HG02623 (cell line): ENCODE measurements around the gene NPHS1.
"Not testable (repeated sequence)": the region's sequence is repeated elsewhere in the genome, so short reads cannot be mapped to it uniquely, and the experiment has no call there.

Experiments
- ATAC-seq: cut with Tn5 transposase; IDR thresholded peaks from one replicate; pipeline ENCODE4 v1.9.1; 2021; ENCODE audit warnings: moderate library complexity; ENCODE audit not compliant: unreplicated experiment

Gene NPHS1, protein sequence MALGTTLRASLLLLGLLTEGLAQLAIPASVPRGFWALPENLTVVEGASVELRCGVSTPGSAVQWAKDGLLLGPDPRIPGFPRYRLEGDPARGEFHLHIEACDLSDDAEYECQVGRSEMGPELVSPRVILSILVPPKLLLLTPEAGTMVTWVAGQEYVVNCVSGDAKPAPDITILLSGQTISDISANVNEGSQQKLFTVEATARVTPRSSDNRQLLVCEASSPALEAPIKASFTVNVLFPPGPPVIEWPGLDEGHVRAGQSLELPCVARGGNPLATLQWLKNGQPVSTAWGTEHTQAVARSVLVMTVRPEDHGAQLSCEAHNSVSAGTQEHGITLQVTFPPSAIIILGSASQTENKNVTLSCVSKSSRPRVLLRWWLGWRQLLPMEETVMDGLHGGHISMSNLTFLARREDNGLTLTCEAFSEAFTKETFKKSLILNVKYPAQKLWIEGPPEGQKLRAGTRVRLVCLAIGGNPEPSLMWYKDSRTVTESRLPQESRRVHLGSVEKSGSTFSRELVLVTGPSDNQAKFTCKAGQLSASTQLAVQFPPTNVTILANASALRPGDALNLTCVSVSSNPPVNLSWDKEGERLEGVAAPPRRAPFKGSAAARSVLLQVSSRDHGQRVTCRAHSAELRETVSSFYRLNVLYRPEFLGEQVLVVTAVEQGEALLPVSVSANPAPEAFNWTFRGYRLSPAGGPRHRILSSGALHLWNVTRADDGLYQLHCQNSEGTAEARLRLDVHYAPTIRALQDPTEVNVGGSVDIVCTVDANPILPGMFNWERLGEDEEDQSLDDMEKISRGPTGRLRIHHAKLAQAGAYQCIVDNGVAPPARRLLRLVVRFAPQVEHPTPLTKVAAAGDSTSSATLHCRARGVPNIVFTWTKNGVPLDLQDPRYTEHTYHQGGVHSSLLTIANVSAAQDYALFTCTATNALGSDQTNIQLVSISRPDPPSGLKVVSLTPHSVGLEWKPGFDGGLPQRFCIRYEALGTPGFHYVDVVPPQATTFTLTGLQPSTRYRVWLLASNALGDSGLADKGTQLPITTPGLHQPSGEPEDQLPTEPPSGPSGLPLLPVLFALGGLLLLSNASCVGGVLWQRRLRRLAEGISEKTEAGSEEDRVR (N-terminal part only)

GRCh38 chr19:35852029-35852780 is at the start of gene NPHS1:
TSS of gene NPHS1 (minus strand) at chr19:35852504. CDS start at chr19:35851837, 667 bp downstream.
- ATAC-seq, result no peak

DNA sequence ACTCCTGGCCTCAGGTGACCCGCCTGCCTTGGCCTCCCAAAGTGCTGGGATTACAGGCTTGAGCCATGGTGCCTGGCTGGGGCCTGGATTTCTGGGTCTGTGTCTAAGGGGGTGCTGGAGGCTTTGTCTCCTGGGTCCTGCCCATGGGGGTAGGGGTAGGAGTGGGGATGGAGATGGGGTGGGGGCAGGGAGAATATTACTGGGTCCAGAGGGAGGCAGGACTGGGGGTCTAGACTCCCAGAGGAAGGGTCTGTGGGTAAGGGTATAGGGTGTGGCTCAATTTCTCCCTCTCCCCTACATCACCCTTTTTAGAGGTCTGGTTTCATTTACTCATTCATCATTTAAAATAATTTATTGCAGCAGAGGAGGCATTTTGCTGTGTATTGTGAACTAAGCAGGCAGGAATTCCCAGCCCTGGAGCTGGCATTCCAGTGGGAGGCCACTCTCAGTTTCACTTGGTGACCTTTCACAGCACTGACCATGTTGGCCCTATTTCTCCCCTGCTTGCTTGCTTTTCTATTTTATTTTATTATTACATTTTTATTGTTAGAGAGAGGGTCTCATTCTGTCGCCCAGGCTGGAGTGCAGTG is 48.8 kb upstream of the NPHS1 start:
- no peak for ATAC-seq

- ATAC-seq, result no peak
Measured at GRCh38 chr19:35899547-35900214, 47.4 kb upstream of the NPHS1 start.

DNA sequence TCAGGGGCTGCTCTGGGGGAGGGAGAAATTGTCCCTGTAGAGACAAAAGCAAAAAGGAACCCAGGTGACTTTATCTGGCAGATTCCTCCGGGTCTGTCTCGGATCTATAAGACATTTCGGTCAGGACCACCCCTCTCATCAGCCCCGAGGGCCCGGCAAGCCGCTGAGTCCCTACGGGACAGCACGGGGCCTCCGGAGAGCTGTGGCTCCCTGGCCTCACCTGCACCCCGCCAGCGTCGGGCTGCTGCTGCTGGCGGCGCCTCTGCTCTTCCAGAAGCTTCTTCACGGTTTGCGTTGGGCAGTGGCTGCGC is 46.1 kb upstream of the NPHS1 start:
- ATAC-seq, result no peak

DNA sequence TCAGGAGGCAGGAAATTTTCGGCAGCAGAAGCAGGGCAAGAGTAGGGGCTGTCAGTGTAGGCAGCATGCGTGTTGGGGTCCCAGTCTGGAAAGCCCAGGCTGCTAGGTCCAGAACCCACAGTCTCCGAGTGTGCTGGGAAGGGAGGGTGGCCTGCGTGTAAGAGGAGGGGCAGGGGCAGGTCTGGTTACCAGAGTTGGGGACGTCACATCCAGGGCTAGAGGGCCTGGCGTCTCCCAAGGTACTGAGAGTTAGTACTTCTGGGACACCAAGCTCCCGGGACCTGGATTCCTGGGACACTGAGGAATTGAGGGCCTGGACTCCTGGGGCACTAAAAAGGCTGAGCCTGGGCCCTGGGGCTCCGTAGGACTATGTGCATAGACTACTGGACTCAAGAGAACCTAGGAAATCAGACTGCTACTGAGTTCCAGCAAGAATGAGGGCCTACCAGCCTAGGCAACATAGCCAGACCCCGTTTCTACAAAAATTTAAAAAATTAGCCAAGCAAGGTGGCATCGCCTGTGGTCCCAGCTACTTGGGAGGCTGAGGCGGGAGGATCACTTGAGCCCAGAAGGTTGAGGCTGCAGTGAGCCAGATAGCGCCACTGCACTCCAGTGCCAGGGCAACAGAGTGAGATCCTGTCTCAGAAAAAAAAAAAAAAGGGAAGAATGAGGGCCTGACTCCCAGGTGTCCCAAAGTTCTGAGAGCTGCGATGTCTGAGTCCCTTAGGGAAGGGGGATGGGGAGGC is 45.6 kb upstream of the NPHS1 start:
- ATAC-seq, result no peak

GRCh38 chr19:35896643-35897040 is 44.3 kb upstream of the NPHS1 start:
- ATAC-seq, result no peak

DNA sequence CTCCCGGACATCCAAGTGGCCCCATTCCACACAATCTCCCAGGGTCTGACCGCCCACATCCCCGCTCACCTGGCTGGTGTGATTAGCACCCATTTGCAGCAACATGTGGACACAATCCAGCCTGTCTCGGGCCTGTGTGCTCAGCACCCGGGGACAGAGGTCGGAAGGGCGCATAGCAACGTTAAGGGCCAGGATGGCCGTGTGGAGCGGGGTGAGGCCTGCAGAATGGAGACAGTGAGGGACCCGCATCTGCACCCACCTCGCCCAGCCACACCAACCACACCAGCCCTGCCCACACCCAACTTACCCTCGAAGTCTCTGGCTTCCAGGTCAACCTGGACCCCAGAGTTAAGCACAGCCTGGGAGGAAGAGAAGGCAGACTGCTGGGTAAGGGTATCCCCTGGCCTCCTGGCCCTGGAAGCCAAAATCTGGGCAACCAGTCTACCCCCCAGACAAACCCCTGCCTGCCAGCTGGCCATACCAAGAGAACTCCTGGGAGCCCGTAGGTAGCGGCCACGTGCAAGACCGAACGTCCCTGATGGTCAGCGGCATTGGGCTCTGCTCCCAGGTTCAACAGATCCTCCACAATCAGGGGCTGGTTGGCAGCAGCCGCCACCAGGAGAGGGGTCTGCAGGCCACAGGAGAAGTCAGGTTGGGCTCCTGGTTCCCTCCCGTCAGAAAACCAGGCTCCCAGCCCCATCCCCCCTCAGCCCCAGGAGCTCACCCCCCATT is 43.8 kb upstream of the NPHS1 start:
- ATAC-seq, result no peak

- ATAC-seq, result no peak
Measured at GRCh38 chr19:35894342-35894741, 42.0 kb upstream of the NPHS1 start.

DNA sequence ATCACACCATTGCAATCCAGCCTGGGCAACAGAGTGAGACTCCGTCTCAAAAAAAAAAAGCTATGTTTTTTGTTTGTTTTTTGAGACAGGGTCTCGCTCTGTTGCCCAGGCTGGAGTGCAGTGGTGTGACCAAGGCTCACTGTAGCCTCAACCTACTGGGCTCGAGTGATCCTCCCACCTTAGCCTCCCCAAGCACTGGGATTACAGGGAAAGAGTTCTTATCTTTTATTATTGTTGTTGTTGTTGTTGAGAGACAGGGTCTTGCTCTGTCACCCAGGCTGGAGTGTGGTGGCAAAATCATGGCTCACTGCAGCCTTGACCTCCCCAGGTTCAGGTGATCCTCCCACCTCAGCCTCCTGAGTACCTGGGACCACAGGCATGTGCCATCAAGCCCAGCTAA is 39.5 kb upstream of the NPHS1 start:
- not testable (repeated sequence) for ATAC-seq

GRCh38 chr19:35890113-35890650 is 37.9 kb upstream of the NPHS1 start:
- no peak for ATAC-seq

- no peak for ATAC-seq
Measured at GRCh38 chr19:35889370-35890112, 37.2 kb upstream of the NPHS1 start.

DNA sequence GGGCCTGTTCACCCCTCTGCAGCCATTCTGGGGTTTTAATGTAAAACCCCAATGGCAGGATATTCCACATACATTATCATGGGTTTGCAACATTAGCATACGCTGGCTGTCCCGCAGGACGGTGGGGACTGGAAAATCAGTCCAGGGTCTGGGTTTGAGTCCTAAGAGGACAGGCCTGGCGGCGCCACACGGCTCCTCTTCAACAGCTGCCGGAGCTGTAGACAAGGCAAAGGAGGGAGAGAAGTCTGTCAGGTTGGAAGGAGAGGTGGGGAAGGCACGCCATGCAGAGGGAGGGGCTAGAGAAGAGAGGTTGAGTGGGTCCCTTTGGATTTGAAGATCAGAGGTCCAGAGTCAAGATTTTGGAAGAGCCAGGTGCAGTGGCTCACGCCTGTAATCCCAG is 36.1 kb upstream of the NPHS1 start:
- no peak for ATAC-seq

DNA sequence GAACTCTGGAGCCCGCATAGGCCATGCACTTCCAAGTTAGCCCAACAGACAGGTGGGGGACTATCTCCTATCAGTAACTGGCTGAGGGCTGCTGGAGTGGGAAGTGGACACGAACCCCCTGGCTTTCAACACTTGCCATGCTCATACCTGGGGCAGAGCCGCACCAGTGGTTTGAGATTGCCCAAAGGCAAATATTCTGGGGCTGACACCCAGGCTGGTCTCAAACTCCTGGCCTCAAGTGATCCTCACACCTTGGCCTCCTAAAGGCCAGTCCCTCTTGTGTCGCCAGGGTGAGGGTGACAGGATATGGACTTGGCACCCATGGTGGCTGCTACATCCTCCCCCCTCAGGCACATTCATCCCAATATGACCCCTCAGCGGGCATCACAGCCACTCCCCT is 34.9 kb upstream of the NPHS1 start:
- ATAC-seq, result no peak

- no peak for ATAC-seq
Measured at GRCh38 chr19:35885904-35886303, 33.6 kb upstream of the NPHS1 start.

- ATAC-seq, result no peak
Measured at GRCh38 chr19:35885225-35885738, 33.0 kb upstream of the NPHS1 start.

DNA sequence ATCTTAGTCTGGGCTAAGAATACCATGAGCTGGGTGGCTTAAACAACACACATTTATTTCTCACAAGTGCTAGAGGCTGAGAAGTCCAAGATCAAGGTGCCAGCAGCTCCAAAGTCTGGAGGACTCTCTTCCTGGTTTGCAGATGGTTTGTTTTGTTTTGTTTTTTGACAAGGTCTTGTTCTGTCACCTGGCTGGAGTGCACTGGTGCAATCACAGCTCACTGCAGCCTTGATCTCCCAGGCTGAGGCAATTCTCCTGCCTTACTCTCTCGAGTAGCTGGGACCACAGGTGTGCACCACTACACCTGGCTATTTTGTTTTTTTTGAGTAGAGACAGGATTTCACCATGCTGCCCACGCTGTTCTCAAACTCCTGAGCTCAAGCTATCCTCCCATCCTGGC is 31.6 kb upstream of the NPHS1 start:
- no peak for ATAC-seq

GRCh38 chr19:35882114-35882832 is 30.0 kb upstream of the NPHS1 start:
- no peak for ATAC-seq
